Right lobe of liver (tissue), 6 donors: ENCODE data around the gene CDKAL1. TPM values are rescaled to one million over a fixed set of nuclear protein-coding genes. Genes with fewer than 3 reads are reported as not detected.

ENCODE experiments used
- ATAC-seq, 4 donors: fragments of 200-7000 bp; cut with Tn5 transposase; one replicate each; pipeline ENCODE4 v1.9.1; 2020; ENCODE audit warnings: mild to moderate bottlenecking in 4 of 4, moderate library complexity in 4 of 4
- DNase-seq, 3 donors: peaks; one replicate each; pipeline ENCODE4 v3.0.0-alpha.2; 2020
- H3K27ac ChIP-seq, 3 donors: fragments of 200-600 bp; one replicate each; pipeline ENCODE4 v1.8.0; 2022
- H3K27me3 ChIP-seq, 2 donors: fragments of 200-600 bp; one replicate each; pipeline ENCODE4 v1.8.0; 2022
- H3K36me3 ChIP-seq, 4 donors: fragments of 200-600 bp; sonication (generic) in 1 of 4; one replicate each; pipeline versions ENCODE4 v1.5.1 to v1.8.0; 2017 to 2022; ENCODE audit warnings: control low read depth in 1 of 4
- H3K4me1 ChIP-seq, 4 donors: fragments of 200-600 bp; sonication (generic) in 1 of 4; one replicate each; pipeline versions ENCODE4 v1.5.1 to v1.8.0; 2017 to 2022; ENCODE audit warnings: control low read depth in 1 of 4
- H3K4me3 ChIP-seq, 3 donors: fragments of 200-600 bp; one replicate each; pipeline ENCODE4 v1.8.0; 2022
- H3K9me3 ChIP-seq, 4 donors: fragments of 200-600 bp; sonication (generic) in 1 of 4; one replicate each; pipeline versions ENCODE4 v1.5.1 to v1.8.0; 2017 to 2022; ENCODE audit warnings: control low read depth in 1 of 4
- CTCF ChIP-seq, 4 donors: fragments of 200-600 bp in 3 of 4; fragments of 450-650 bp in 1 of 4; IDR thresholded peaks; one replicate each; pipeline versions ENCODE4 v1.5.1 to v1.8.0; 2016 to 2022; ENCODE audit warnings: antibody characterized with exemption in 4 of 4, mild to moderate bottlenecking in 2 of 4
- POLR2A ChIP-seq: fragments of 450-650 bp; IDR thresholded peaks from one replicate; pipeline ENCODE4 v1.6.1; 2017; ENCODE audit warnings: antibody characterized with exemption, mild to moderate bottlenecking
- WGBS: methylation state at CpG from one replicate; pipeline ENCODE4 v1.1.6; 2018; ENCODE audit warnings: low coverage, low lambda C conversion rate; ENCODE audit not compliant: insufficient coverage; ENCODE audit errors: missing lambda C conversion rate; 5-methylcytosine and 5-hydroxymethylcytosine counted together
- intact Hi-C, 2 donors: fragments of 100-400 bp; cut with DNase I; formaldehyde crosslinking; loops; one replicate each; pipeline versions ENCODE4 v1.11.2 to v1.14.1; 2022
- total RNA-seq, 6 experiments: library from RNA; depleted of rRNA in 2 of 6; stranded (reverse); fragments of >200 nt in 2 of 6; fragmentation: NEBNext Ultra II Directional in 3 of 6; extraction: Animal tissue kit (Norgen Biotek cat#: 25700) in 3 of 6; gene quantifications; one replicate each; pipeline versions ENCODE4 v1.1.0 to v1.2.4, GENCODE V29; 2016 to 2023
- donor health status: DM: no; HTN: yes; CAD: no.
- donor health status: DM: no; HTN: no; CAD: no.
- donor health status: DM: no; HTN: no; CAD: no.
- donor health status: DM: no; HTN: yes; CAD: no.
- donor health status: DM: no; HTN: yes; CAD: no.

The CDKAL1 gene
- total RNA-seq, 6 experiments from 2014 or later = 4.5 to 7.0 (median 6.2) TPM

GRCh38 chr6:20565342-20565741, 31.1 kb downstream of the CDKAL1 start:
- no peak overlapping the region for H3K27ac ChIP-seq
- H3K4me3 ChIP-seq = no peak overlapping the region
- DNase-seq (no peak), ATAC-seq (no peak)
- no peaks in the 10 kb centered on the region for H3K9me3 ChIP-seq
- H3K36me3 ChIP-seq = no peaks in the 10 kb centered on the region
- 92% methylated on average over 2 of the region's 2 CpGs for WGBS
- no peaks in the 10 kb centered on the region for H3K4me1 ChIP-seq
- H3K27me3 ChIP-seq = no peaks in the 10 kb centered on the region
- intact Hi-C loops = no loop called here
- TF ChIP-seq POLR2A (no peak), CTCF (IDR thresholded peaks at IDR 0.05) (no peak)

GRCh38 chr6:20566109-20566508, 31.9 kb downstream of the CDKAL1 start:
- Histone ChIP-seq H3K36me3 (no peaks in the 10 kb centered on the region), H3K4me3 (no peak overlapping the region), H3K27ac (no peak overlapping the region), H3K9me3 (no peaks in the 10 kb centered on the region), H3K4me1 (no peaks in the 10 kb centered on the region), H3K27me3 (no peaks in the 10 kb centered on the region)
- TF ChIP-seq POLR2A (no peak), CTCF (IDR thresholded peaks at IDR 0.05) (no peak)
- ATAC-seq (no peak), DNase-seq (no peak)
- WGBS = 90% methylated on average over 3 of the region's 3 CpGs
- intact Hi-C loops = no loop called here

- Histone ChIP-seq H3K4me3 (no peak overlapping the region), H3K27ac (no peak overlapping the region), H3K27me3 (no peaks in the 10 kb centered on the region), H3K36me3 (no peaks in the 10 kb centered on the region), H3K4me1 (peaks cover 0 to 7% (median 0%) of the 10 kb centered on the region in 4 donors), H3K9me3 (no peaks in the 10 kb centered on the region)
- TF ChIP-seq CTCF (IDR thresholded peaks at IDR 0.05) (no peak), POLR2A (no peak)
- DNase-seq (no peak), ATAC-seq (no peak)
- 84% methylated on average over 3 of the region's 3 CpGs for WGBS
- intact Hi-C loops = no loop called here
Observed at GRCh38 chr6:20569000-20569610, 34.8 kb downstream of the CDKAL1 start.

GRCh38 chr6:20571261-20571660, 37.0 kb downstream of the CDKAL1 start:
- Histone ChIP-seq H3K4me3 (no peak overlapping the region), H3K27ac (no peak overlapping the region), H3K9me3 (no peaks in the 10 kb centered on the region), H3K36me3 (no peaks in the 10 kb centered on the region), H3K27me3 (no peaks in the 10 kb centered on the region), H3K4me1 (peaks cover 0 to 7% (median 3%) of the 10 kb centered on the region in 4 donors)
- TF ChIP-seq CTCF (IDR thresholded peaks at IDR 0.05) (no peak), POLR2A (no peak)
- no peak for DNase-seq
- intact Hi-C loops = no loop called here
- ATAC-seq = no peak

- H3K36me3 ChIP-seq = no peaks in the 10 kb centered on the region
- ATAC-seq (no peak), DNase-seq (no peak)
- no peak overlapping the region for H3K4me3 ChIP-seq
- H3K27ac ChIP-seq = no peak overlapping the region
- no peaks in the 10 kb centered on the region for H3K27me3 ChIP-seq
- H3K9me3 ChIP-seq = no peaks in the 10 kb centered on the region
- WGBS = 51% methylated on average over 2 of the region's 2 CpGs
- peaks cover 0 to 7% (median 3%) of the 10 kb centered on the region in 4 donors for H3K4me1 ChIP-seq
- intact Hi-C loops = no loop called here
- TF ChIP-seq CTCF (IDR thresholded peaks at IDR 0.05) (no peak), POLR2A (no peak)
Observed at GRCh38 chr6:20572288-20572687, 38.0 kb downstream of the CDKAL1 start.
